Fibroblast of lung (primary cell): ENCODE measurements around the gene HUNK.

ENCODE experiments used
- CTCF ChIP-seq, 2 donors: IDR thresholded peaks in 1 of 2; conservative IDR thresholded peaks in 1 of 2; 1 replicate in 1 of 2; 2 replicates in 1 of 2; pipeline ENCODE4 v1.5.1; 2011 to 2012; ENCODE audit warnings: low read length in 2 of 2, control low read depth in 1 of 2, inconsistent platforms in 1 of 2, low read depth in 1 of 2, mild to moderate bottlenecking in 1 of 2
- EZH2 ChIP-seq: IDR thresholded peaks from 2 replicates; pipeline ENCODE4 v1.5.1; 2012; ENCODE audit warnings: low read length, control low read depth, mild to moderate bottlenecking; ENCODE audit errors: missing control alignments

- TF ChIP-seq CTCF (conservative IDR thresholded peaks at IDR 0.05 in 1 of 2, IDR thresholded peaks at IDR 0.05 in 1 of 2; ENCODE audit: low read depth in 1 of 2, low read length in 2 of 2) (no peak), EZH2 (no peak)
Observed at GRCh38 chr21:31903896-31904295, 31.1 kb downstream of the HUNK start.
